Astrocyte of the cerebellum (primary cell): ENCODE data around the gene MON1B.

Experiments
- DNase-seq: peaks from one replicate; pipeline ENCODE4 v3.0.0-alpha.2; 2011; ENCODE audit warnings: low read depth
- H3K4me3 ChIP-seq: 2 replicates; pipeline ENCODE4 v1.5.1; 2011; ENCODE audit warnings: mild to moderate bottlenecking, low read depth, low read length, moderate library complexity
- CTCF ChIP-seq: IDR thresholded peaks from 2 replicates; pipeline ENCODE4 v1.5.1; 2012; ENCODE audit warnings: low read length, low read depth, moderate library complexity, mild to moderate bottlenecking; ENCODE audit errors: missing control alignments
- in situ Hi-C: cut with HindIII; loops from 2 replicates; pipeline ENCODE4 v1.10.0; 2017; ENCODE audit warnings: low sequenced_read_pairs

MON1B gene

GRCh38 chr16:77212741-77213541 is 22.0 kb downstream of the MON1B start:
- no peak for TF ChIP-seq CTCF
- no peak for DNase-seq
- peak overlapping the region; percentile 63 for H3K4me3 ChIP-seq
- in situ Hi-C loops, result no loop called here

GRCh38 chr16:77213542-77214106 is 22.6 kb downstream of the MON1B start:
- peak; percentile 65 for DNase-seq
- TF ChIP-seq CTCF, result no peak
- no peak overlapping the region for H3K4me3 ChIP-seq
- in situ Hi-C loops, result no loop called here

GRCh38 chr16:77214411-77215138 is 23.6 kb downstream of the MON1B start:
- DNase-seq, result no peak
- H3K4me3 ChIP-seq, result no peak overlapping the region
- TF ChIP-seq CTCF, result no peak
- in situ Hi-C loops, result no loop called here

GRCh38 chr16:77219437-77219836 is 28.4 kb downstream of the MON1B start:
- in situ Hi-C loops, result no loop called here
- H3K4me3 ChIP-seq, result no peak overlapping the region
- DNase-seq, result no peak
- TF ChIP-seq CTCF, result no peak

- in situ Hi-C loops, result no loop called here
- TF ChIP-seq CTCF, result no peak
- H3K4me3 ChIP-seq, result no peak overlapping the region
- no peak for DNase-seq
Observed at GRCh38 chr16:77220427-77220826, 29.4 kb downstream of the MON1B start.

- in situ Hi-C loops, result no loop called here
- no peak for DNase-seq
- no peak for TF ChIP-seq CTCF
- H3K4me3 ChIP-seq, result no peak overlapping the region
Observed at GRCh38 chr16:77221482-77221881, 30.5 kb downstream of the MON1B start.
